Measurements from ENCODE around the gene BMP2. TPM values are rescaled to one million over a fixed set of nuclear protein-coding genes. Genes with fewer than 3 reads are reported as not detected.

Gene BMP2
- total and polyA plus RNA-seq, 2 experiments from 2014 or later: 0.73 to 1.0 TPM

- Mint-ChIP-seq H3K9me3 (no peaks in the 10 kb centered on the region), H3K27ac (no peak overlapping the region), H3K36me3 (ENCODE audit: low read depth) (peaks cover 10% of the 10 kb centered on the region; the same call in 2 of the 3 replicates), H3K27me3 (ENCODE audit: insufficient read depth, low read depth, poor library complexity) (peaks cover 30% of the 10 kb centered on the region), H3K4me1 (peaks cover 40% of the 10 kb centered on the region), H3K4me3 (peak overlapping the region; percentile 78)
- DNase-seq (ENCODE audit: low spot score) (peak; percentile 46), ATAC-seq (peak; percentile 15)
- Histone ChIP-seq H3K4me2 (peak overlapping the region; percentile 98), H3K27me3 (ENCODE audit: insufficient read depth) (peaks cover 61% of the 10 kb centered on the region), H3K79me2 (replicated peaks; ENCODE audit: insufficient read depth) (no peaks in the 10 kb centered on the region), H4K20me1 (replicated peaks; ENCODE audit: insufficient read depth) (peaks cover 5% of the 10 kb centered on the region; the same call in 1 of the 2 replicates), H2AFZ (peak overlapping the region; percentile 95), H3K9me2 (ENCODE audit: insufficient read depth) (no peaks in the 10 kb centered on the region; the same call in 1 of the 2 replicates), H3K4me1 (ENCODE audit: insufficient read depth) (peaks cover 51% of the 10 kb centered on the region), H3K27ac (ENCODE audit: low read depth) (no peak overlapping the region), H3K36me3 (ENCODE audit: insufficient read depth) (no peaks in the 10 kb centered on the region), H3F3A (replicated peaks; ENCODE audit: low read depth) (0 out of 2 replicates have a peak, but pooled peaks cover 8% of the 10 kb centered on the region), H3K4me3 (peak overlapping the region; percentile 81)
- peak; percentile 77 for TF ChIP-seq EZH2 (IDR thresholded peaks at IDR 0.05; ENCODE audit: low read depth, unreplicated experiment)
- TF ChIP-seq REST (IDR thresholded peaks at IDR 0.05; ENCODE audit: unreplicated experiment): no peak
Measured at GRCh38 chr20:6768228-6769140, 998 bp downstream of the BMP2 start.

- Mint-ChIP-seq H3K36me3 (ENCODE audit: low read depth) (peaks cover 10% of the 10 kb centered on the region; the same call in 2 of the 3 replicates), H3K27me3 (ENCODE audit: insufficient read depth, low read depth, poor library complexity) (peaks cover 26% of the 10 kb centered on the region), H3K4me1 (peaks cover 25% of the 10 kb centered on the region), H3K9me3 (no peaks in the 10 kb centered on the region), H3K4me3 (peak overlapping the region; percentile 78), H3K27ac (no peak overlapping the region)
- TF ChIP-seq EZH2 (IDR thresholded peaks at IDR 0.05; ENCODE audit: low read depth, unreplicated experiment): peak; percentile 25
- 0 out of 2 replicates have a peak, but pooled peaks have one; percentile 13 for TF ChIP-seq CREB1 (CRISPR knock-in tag; IDR thresholded peaks at IDR 0.05; ENCODE audit: low read depth)
- TF ChIP-seq ZNF462 (CRISPR knock-in tag; IDR thresholded peaks at IDR 0.05): no peak
- ATAC-seq (peak; percentile 48), DNase-seq (ENCODE audit: low spot score) (peak; percentile 63)
- H3K36me3 ChIP-seq (ENCODE audit: insufficient read depth): no peaks in the 10 kb centered on the region
- H4K20me1 ChIP-seq (replicated peaks; ENCODE audit: insufficient read depth): peaks cover 5% of the 10 kb centered on the region; the same call in 1 of the 2 replicates
- H3K27me3 ChIP-seq (ENCODE audit: insufficient read depth): peaks cover 61% of the 10 kb centered on the region
- H2AFZ ChIP-seq: peak overlapping the region; percentile 97
- peak overlapping the region; percentile 81 for H3K4me3 ChIP-seq
- no peaks in the 10 kb centered on the region for H3K9me2 ChIP-seq (ENCODE audit: insufficient read depth)
- no peak overlapping the region for H3K27ac ChIP-seq (ENCODE audit: low read depth)
- peaks cover 35% of the 10 kb centered on the region for H3K4me1 ChIP-seq (ENCODE audit: insufficient read depth)
- peak overlapping the region; percentile 98 for H3K4me2 ChIP-seq
- 0 out of 2 replicates have a peak, but pooled peaks cover 4% of the 10 kb centered on the region for H3F3A ChIP-seq (replicated peaks; ENCODE audit: low read depth)
- no peaks in the 10 kb centered on the region for H3K79me2 ChIP-seq (replicated peaks; ENCODE audit: insufficient read depth)
Measured at GRCh38 chr20:6769903-6770785, 2.7 kb downstream of the BMP2 start.
